HepG2 (cell line): Measurements from ENCODE around the gene MACROD2. TPM values are rescaled to one million over a fixed set of nuclear protein-coding genes. Genes with fewer than 3 reads are reported as not detected.

Experiments
- ARID3A ChIP-seq: IDR thresholded peaks from 2 replicates; pipeline ENCODE4 v1.6.1; 2012; ENCODE audit warnings: low read depth, low read length, improper control_type of control experiment
- FOSL2 ChIP-seq: sonication (generic); formaldehyde crosslinking; IDR thresholded peaks from 2 replicates; pipeline ENCODE4 v1.4.0; 2020; ENCODE audit warnings: missing genetic modification reagents
- KDM4B ChIP-seq: sonication (generic); formaldehyde crosslinking; IDR thresholded peaks from 2 replicates; pipeline ENCODE4 v1.4.0; 2020; ENCODE audit warnings: missing genetic modification reagents
- ZBTB7B ChIP-seq: sonication (generic); formaldehyde crosslinking; IDR thresholded peaks from 2 replicates; pipeline ENCODE4 v1.4.0; 2020; ENCODE audit warnings: missing genetic modification reagents
- ZHX2 ChIP-seq, 2 experiments: sonication (generic) in 1 of 2; formaldehyde crosslinking in 1 of 2; IDR thresholded peaks; 2 replicates each; pipeline versions ENCODE4 v1.6.1 to v1.9.0; 2014 to 2022; ENCODE audit warnings: antibody characterized with exemption in 1 of 2, borderline replicate concordance in 1 of 2, inconsistent platforms in 1 of 2, low read depth in 1 of 2, missing genetic modification reagents in 1 of 2
- ZMYM3 ChIP-seq: sonication (generic); formaldehyde crosslinking; IDR thresholded peaks from 2 replicates; pipeline ENCODE4 v1.5.1; 2020; ENCODE audit warnings: mild to moderate bottlenecking, missing genetic modification reagents
- ZNF414 ChIP-seq: sonication (generic); formaldehyde crosslinking; IDR thresholded peaks from 2 replicates; pipeline ENCODE4 v1.5.0; 2020; ENCODE audit warnings: missing genetic modification reagents
- ZNF512B ChIP-seq: sonication (generic); formaldehyde crosslinking; IDR thresholded peaks from 2 replicates; pipeline ENCODE4 v1.5.1; 2020; ENCODE audit warnings: missing genetic modification reagents, mild to moderate bottlenecking, borderline replicate concordance
- ZNF646 ChIP-seq: sonication (generic); formaldehyde crosslinking; IDR thresholded peaks from 2 replicates; pipeline ENCODE4 v1.9.0; 2021; ENCODE audit warnings: mild to moderate bottlenecking, missing genetic modification reagents
- ZNF670 ChIP-seq: sonication (generic); formaldehyde crosslinking; IDR thresholded peaks from 2 replicates; pipeline ENCODE4 v1.8.0; 2022; ENCODE audit warnings: mild to moderate bottlenecking, missing genetic modification reagents, borderline replicate concordance
- polyA plus RNA-seq, 8 experiments: library from polyadenylated mRNA; depleted of rRNA in 3 of 8; stranded (reverse) in 7 of 8; unstranded in 1 of 8; fragments of >200 nt; fragmentation: Illumina TruSeq in 4 of 8; extraction: Trizol in 4 of 8; gene quantifications; 2 replicates each; pipeline versions ENCODE4 v1.2.1 to v1.2.3, GENCODE V29; 2011 to 2016; ENCODE audit warnings: low read depth in 4 of 8, missing spikeins in 1 of 8, mixed read lengths in 1 of 8; ENCODE audit not compliant: insufficient read depth in 1 of 8
- total RNA-seq, 5 experiments: library from RNA; depleted of rRNA; stranded (reverse); fragments of >200 nt; fragmentation: Illumina TruSeq; extraction: Trizol; gene quantifications; 2 replicates each; pipeline ENCODE4 v1.2.3, GENCODE V29; 2016; ENCODE audit warnings: low read depth in 1 of 5

MACROD2 gene
- total and polyA plus RNA-seq, 2 of the 13 experiments (the other 11 are each of a cell fraction or from before 2014, with no cell fraction given), result 0.13 to 0.51 TPM

- TF ChIP-seq ZNF646 (CRISPR knock-in tag) (no peak; the same call in 1 of the 2 replicates), KDM4B (CRISPR knock-in tag) (peak; percentile 81; the same call in 1 of the 2 replicates), ZNF670 (CRISPR knock-in tag) (no peak), ZMYM3 (CRISPR knock-in tag) (peak; percentile 98), ARID3A (peak; percentile 94), ZNF414 (CRISPR knock-in tag) (peak; percentile 90; the same call in 1 of the 2 replicates), ZHX2 (IDR thresholded peaks at IDR 0.05; ENCODE audit: low read depth) (0 out of 2 replicates have a peak, but pooled peaks have one; percentile 30), ZHX2 (CRISPR knock-in tag; IDR thresholded peaks at IDR 0.05; ENCODE audit: borderline replicate concordance) (no peak), FOSL2 (peak; percentile 81), ZNF512B (peak; percentile 97; the same call in 1 of the 2 replicates), ZBTB7B (CRISPR knock-in tag) (peak; percentile 73)
Observed at GRCh38 chr20:15061955-15062354, 1066.6 kb downstream of the MACROD2 start (continued).
